ENCODE results near the gene NAA15.
"Not testable (repeated sequence)": the region's sequence is repeated elsewhere in the genome, so short reads cannot be mapped to it uniquely, and the experiment has no call there.

NAA15 gene

DNA sequence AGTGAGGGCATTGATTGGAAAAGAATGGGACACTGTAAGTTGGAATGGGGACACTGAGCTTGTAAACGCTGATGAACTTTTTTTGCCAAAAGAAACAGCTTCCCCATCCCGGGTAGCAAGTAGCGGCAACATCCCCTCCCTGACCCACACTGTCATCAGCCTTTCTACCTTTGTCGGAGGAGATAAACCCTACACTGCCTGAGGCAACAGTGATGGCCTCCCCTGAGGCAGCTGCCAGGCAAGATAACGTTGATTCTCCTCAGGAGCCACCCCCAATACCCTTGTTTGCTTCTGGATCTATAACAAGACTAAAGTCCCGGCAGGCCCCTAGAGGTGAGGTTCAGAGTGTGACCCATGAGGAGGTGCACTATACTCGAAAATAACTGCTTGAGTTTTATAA lies 142.4 kb downstream of the NAA15 start:
- no peak overlapping the region for H3K4me3 ChIP-seq (ENCODE audit: low read depth, low read length)

DNA sequence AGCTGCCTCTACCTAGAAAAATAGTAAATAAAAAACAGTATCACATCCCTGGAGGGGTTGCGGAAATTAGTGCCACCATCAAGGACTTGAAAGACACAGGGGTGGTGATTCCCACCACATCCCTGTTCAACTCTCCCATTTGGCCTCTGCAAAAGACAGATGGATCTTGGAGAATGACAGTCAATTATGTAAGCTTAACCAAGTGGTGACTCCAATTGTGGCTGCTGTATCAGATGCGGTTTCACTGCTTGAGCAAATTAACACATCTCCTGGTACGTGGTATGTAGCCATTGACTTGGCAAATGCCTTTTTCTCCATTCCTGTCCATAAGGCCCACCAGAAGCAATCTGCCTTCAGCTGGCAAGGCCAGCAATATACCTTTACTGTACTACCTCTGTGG lies 143.6 kb downstream of the NAA15 start:
- not testable (repeated sequence) for H3K4me3 ChIP-seq (ENCODE audit: low read depth, low read length); DNase-seq (ENCODE audit: low read depth)

More for the DNA sequence above, 142.4 kb downstream of the NAA15 start:
- DNase-seq (ENCODE audit: low read depth): no peak
- TF ChIP-seq POLR2A (IDR thresholded peaks at IDR 0.05; ENCODE audit: extremely low read depth, insufficient read length) (no peak), MAX (IDR thresholded peaks at IDR 0.05; ENCODE audit: low read depth, low read length) (no peak), CTCF (IDR thresholded peaks at IDR 0.05; ENCODE audit: low read depth, low read length) (no peak), MYC (IDR thresholded peaks at IDR 0.05; ENCODE audit: low read depth, low read length) (no peak)

- DNase-seq (ENCODE audit: low read depth); H3K4me3 ChIP-seq (ENCODE audit: low read depth, low read length): not testable (repeated sequence)
Observed at GRCh38 chr4:139447078-139447477, 145.8 kb downstream of the NAA15 start.

DNA sequence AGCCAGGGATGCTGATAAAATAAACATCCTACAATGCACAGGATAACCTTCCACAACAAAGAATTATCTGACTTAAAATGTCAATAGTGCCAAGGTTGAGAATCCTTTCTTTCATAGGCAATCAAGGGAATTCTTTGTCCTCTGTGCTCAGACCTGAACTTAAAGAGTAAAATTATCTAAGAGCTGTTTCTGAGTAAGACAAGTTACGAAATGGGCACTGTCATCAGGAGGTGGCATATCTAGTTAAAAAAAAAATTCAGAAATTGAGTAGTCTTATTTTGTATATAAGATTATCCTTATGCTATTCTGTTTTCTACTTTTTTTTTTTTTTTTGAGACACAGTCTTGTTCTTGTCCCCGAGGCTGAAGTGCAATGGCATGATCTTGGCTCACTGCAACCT lies 149.3 kb downstream of the NAA15 start:
- no peak overlapping the region for H3K4me3 ChIP-seq (ENCODE audit: low read depth, low read length)
- DNase-seq (ENCODE audit: low read depth): no peak
- TF ChIP-seq CTCF (IDR thresholded peaks at IDR 0.05; ENCODE audit: low read depth, low read length): no peak
- no peak for TF ChIP-seq MYC (IDR thresholded peaks at IDR 0.05; ENCODE audit: low read depth, low read length)
- TF ChIP-seq MAX (IDR thresholded peaks at IDR 0.05; ENCODE audit: low read depth, low read length): no peak
- no peak for TF ChIP-seq POLR2A (IDR thresholded peaks at IDR 0.05; ENCODE audit: extremely low read depth, insufficient read length)

- TF ChIP-seq MAX (IDR thresholded peaks at IDR 0.05; ENCODE audit: low read depth, low read length) (no peak), MYC (IDR thresholded peaks at IDR 0.05; ENCODE audit: low read depth, low read length) (no peak), CTCF (IDR thresholded peaks at IDR 0.05; ENCODE audit: low read depth, low read length) (no peak), POLR2A (IDR thresholded peaks at IDR 0.05; ENCODE audit: extremely low read depth, insufficient read length) (no peak)
- H3K4me3 ChIP-seq (ENCODE audit: low read depth, low read length): peak overlapping the region; percentile 79
- DNase-seq (ENCODE audit: low read depth): no peak
Observed at GRCh38 chr4:139451997-139452396, 150.7 kb downstream of the NAA15 start.

DNA sequence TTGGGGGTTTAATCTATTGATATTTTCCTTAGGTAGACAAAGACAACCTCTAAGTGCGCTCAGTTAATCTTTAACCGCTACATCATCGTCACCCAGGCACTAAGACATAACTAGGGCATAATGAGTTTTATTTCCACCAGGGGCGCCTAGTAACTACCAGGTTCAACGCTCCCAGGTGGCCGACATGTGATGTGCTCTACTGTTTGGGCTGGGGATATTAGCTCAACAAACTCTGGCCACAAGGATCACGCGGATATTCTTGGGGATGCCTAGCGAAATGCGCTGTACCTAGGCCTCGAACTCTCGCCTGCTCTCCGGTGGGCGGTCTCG lies 151.7 kb downstream of the NAA15 start:
- TF ChIP-seq MYC (IDR thresholded peaks at IDR 0.05; ENCODE audit: low read depth, low read length): peak; percentile 73
- no peak for TF ChIP-seq CTCF (IDR thresholded peaks at IDR 0.05; ENCODE audit: low read depth, low read length)
- no peak for TF ChIP-seq POLR2A (IDR thresholded peaks at IDR 0.05; ENCODE audit: extremely low read depth, insufficient read length)
- peak; percentile 83 for TF ChIP-seq MAX (IDR thresholded peaks at IDR 0.05; ENCODE audit: low read depth, low read length)
- peak overlapping the region; percentile 79 for H3K4me3 ChIP-seq (ENCODE audit: low read depth, low read length)
- peak; percentile 81 for DNase-seq (ENCODE audit: low read depth)

- TF ChIP-seq POLR2A (IDR thresholded peaks at IDR 0.05; ENCODE audit: extremely low read depth, insufficient read length) (peak; percentile 70), MAX (IDR thresholded peaks at IDR 0.05; ENCODE audit: low read depth, low read length) (peak; percentile 40; the same call in 1 of the 2 replicates), MYC (IDR thresholded peaks at IDR 0.05; ENCODE audit: low read depth, low read length) (peak; percentile 52; the same call in 1 of the 2 replicates), CTCF (IDR thresholded peaks at IDR 0.05; ENCODE audit: low read depth, low read length) (no peak)
- H3K4me3 ChIP-seq (ENCODE audit: low read depth, low read length): peak overlapping the region; percentile 79
- peak; percentile 97 for DNase-seq (ENCODE audit: low read depth)
Observed at GRCh38 chr4:139453371-139454110, 152.2 kb downstream of the NAA15 start.
